GM10266 (cell line): ENCODE results near the gene HDAC11.
"Not testable (repeated sequence)": the region's sequence is repeated elsewhere in the genome, so short reads cannot be mapped to it uniquely, and the experiment has no call there.

ENCODE experiments used
- DNase-seq: peaks from one replicate; pipeline ENCODE4 v3.0.0; 2012; ENCODE audit errors: extremely low spot score
- TF ChIP-seq, protein P1 (sequence below): IDR thresholded peaks from 2 replicates; pipeline ENCODE4 v1.5.1; 2012; ENCODE audit warnings: mild to moderate bottlenecking, low read depth; ENCODE audit not compliant: control insufficient read depth, insufficient read depth; ENCODE audit errors: missing control alignments

The HDAC11 gene

DNA sequence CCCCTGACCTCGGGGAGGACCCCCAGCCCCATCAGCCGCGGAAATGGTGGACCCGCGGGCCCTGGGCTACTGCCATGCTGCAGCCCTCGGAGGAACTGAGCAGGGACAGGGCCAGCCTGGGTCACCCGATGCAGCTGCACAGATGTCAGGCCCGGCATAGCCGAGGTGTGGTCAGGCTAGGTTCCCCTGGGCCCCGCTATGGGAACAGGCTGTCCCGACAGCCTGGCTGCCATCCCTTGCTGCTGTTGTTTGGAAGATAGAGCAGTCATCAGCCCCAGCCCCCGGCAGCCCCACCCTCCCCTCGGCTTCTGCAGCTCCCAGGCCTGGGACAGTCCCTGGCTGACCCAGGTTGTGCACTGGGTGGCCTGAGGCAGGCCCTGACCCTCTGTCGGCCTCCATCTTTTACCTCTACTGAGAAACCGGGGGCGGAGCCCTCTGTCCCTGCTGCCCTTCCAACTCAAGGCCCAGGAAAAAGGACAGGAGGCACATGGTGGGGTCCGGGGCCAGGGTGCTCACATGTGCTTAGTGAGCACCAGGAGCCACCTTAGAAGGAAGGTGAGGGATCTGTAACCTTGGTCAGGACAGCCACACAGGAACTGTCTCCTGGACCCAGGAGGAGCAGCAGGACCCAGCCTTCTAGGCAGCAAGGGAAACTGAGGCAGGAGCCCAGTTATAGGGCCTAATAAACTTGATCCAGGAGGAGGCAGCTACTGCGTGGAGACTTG is 37.3 kb downstream of the HDAC11 start:
- DNase-seq = no peak
- TF ChIP-seq, protein P1, sequence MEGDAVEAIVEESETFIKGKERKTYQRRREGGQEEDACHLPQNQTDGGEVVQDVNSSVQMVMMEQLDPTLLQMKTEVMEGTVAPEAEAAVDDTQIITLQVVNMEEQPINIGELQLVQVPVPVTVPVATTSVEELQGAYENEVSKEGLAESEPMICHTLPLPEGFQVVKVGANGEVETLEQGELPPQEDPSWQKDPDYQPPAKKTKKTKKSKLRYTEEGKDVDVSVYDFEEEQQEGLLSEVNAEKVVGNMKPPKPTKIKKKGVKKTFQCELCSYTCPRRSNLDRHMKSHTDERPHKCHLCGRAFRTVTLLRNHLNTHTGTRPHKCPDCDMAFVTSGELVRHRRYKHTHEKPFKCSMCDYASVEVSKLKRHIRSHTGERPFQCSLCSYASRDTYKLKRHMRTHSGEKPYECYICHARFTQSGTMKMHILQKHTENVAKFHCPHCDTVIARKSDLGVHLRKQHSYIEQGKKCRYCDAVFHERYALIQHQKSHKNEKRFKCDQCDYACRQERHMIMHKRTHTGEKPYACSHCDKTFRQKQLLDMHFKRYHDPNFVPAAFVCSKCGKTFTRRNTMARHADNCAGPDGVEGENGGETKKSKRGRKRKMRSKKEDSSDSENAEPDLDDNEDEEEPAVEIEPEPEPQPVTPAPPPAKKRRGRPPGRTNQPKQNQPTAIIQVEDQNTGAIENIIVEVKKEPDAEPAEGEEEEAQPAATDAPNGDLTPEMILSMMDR = no peak

DNA sequence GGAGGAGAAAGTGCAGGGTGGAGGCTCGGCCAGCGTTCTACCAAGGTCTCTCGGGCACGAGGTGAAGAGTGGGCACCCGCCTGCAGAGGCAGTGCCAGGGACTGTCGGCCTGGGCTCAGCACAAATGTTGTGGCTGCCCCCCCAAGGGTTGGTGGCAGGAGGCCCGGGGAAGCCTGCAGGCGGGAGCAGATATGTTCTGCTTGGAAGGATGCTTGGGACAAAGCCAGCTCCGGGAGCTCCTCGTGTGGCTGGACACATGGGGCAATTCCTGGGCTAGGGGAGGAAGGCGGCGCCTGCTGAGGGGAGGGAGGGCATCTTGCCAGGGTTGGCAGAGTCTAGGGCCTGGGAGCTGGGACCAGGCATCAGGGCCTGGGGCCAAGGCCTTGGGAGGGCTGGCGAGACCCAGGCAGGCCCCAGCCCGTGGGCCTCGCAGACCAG is 38.4 kb downstream of the HDAC11 start:
- no peak for DNase-seq
- TF ChIP-seq, protein P1 = no peak

DNA sequence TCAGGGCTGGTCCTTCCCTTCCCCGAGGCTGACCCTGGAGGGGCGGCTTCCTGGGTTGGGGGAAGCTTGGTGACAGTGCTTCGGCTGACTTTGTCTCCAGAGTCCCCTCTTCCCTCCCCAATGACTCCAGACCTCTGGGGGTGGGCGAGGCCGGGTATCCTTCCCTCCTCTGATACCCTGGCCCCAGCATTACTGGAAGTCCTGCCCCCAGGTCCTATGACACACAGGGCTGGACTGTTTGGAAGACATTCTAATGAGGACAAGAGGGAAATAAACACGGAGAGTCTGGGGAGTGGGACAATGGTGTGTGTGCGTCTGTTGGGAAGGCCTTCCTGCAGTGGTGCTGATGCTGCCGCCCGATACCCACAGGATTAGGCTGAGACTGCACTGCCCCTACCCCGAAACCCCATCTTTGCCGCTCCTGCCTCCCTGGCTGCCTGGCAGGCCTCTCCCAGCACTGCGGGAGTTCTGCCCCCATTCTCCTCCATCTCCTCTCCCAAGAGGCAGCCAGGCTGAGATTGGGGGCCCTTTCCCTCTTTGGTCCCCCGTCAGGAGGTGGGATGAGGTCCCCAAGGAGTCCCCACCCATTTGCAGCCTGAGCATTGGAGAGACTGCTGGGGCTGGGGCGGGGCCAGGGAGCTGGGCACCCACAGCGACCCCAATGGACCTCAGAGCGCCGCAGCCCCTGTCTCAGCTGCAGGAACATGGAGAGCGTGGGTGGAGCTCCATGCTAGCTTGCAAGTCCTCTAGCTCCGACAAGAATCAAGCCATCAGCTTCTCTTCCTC is 39.1 kb downstream of the HDAC11 start:
- DNase-seq = no peak

DNA sequence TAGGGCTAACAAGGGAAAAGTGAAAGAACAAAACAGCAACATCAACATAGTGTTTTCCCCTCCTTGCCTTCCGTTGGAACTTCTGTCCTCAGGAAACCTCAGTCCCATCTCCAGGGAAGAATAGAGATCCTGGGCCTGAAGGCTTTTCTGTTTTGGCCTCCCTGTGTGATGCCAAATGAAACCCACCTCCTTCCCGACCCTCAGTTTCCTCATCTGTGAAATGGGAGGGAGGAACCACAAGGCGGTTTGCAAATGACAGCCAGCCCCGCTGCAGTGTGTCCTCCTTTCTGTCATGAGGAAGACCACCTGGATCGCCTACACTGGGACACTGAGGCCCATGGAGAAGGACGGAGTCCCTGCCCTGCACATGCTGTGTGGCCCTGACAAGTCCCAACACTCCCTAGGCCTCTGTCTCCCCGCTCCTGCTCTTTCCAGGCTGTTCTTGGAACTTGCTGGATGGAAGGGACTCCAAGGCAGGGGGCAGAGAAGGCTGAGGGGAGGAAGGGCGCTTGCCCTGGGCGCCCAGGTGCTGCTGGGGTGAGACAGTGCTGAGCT is 40.3 kb downstream of the HDAC11 start:
- DNase-seq = no peak
- TF ChIP-seq, protein P1 = no peak

More for the DNA sequence above, 39.1 kb downstream of the HDAC11 start:
- TF ChIP-seq, protein P1 = no peak

DNA sequence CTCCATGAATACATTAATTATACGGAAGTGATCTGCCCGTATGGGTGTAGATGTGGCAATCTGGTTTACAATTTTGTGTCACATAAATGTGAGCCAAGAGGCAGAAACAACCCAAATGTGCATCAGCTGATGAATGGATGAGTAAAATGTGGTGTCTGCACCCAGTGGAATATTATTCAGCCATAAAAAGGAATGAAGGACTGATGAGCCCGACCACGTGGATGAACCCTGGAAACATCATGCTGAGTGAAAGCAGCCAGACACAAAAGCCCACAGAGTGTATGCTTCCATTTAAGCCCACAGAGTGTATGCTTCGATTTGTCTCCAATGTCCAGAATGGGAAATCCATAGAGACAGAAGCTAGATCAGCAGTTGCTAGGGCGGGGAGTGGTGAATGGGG is 41.2 kb downstream of the HDAC11 start:
- no peak for DNase-seq
- TF ChIP-seq, protein P1 = no peak

DNA sequence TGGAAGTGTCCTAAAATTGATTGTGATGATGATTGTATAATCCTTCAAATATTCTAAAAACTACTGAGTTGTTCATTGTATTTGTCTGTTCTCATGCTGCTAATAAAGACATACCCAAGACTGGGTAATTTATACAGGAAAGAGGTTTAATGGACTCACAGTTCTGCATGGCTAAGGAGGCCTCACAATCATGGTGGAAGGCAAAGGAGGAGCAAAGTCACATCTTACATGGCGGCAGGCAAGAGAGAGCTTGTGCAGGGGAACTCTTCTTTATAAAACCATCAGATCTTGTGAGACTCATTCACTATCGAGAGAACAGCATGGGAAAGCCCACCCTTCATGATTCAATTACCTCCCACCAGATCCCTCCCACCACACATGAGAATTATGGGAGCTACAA is 41.6 kb downstream of the HDAC11 start:
- not testable (repeated sequence) for DNase-seq

DNA sequence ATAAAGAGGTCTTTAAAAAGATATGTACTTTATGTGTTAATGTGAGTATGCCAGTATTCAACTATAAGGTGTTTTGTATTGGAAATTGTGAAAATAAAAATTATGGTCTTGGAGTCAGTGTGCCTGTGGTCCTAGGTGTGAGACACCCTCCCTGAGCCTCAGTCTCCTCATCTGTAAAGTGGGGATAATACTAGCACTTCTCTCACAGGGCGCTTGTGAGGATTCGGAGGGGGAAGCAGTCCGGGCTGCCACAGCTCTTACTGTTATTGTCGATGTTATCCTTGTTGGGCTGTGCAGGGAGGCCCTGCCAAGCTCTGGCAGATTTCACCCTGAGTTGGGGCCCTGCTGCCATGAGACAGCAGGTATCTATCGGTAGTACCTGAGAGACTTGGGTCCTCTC is 42.1 kb downstream of the HDAC11 start:
- no peak for DNase-seq
- TF ChIP-seq, protein P1 = no peak
